ENCODE data around the gene DNAH6.

DNAH6 gene

DNA sequence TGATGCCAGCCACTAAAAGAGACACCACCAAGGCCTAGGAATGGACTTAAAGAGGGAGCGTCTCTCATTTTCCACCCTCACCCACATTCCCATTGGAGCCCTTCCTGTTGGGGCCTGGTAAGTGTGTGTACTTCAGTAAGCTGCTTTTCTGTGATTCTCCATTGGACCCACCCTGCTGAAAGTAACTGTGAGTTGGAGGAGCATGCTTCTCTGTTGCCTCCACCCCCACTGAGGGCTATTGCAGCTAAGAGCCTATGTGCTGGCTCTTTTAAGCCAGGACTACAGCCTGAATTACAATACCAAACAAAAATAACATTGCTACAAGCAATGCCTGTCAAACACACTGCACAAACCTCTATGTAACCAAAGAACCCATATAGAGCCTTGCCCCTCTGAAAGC, 283.5 kb downstream of the DNAH6 start:
- Histone ChIP-seq H3F3A (ENCODE audit: insufficient read depth) (no peaks in the 10 kb centered on the region), H3K9ac (ENCODE audit: low read length) (no peak overlapping the region), H3K9me3 (ENCODE audit: insufficient read depth, low read length) (no peaks in the 10 kb centered on the region), H3K4me3 (ENCODE audit: insufficient read depth, low read length, poor library complexity, severe bottlenecking) (no peak overlapping the region), H3K27ac (ENCODE audit: low read depth, low read length) (no peak overlapping the region), H3K79me2 (ENCODE audit: insufficient read depth, low read length) (no peaks in the 10 kb centered on the region), H3K36me3 (ENCODE audit: low read length) (no peaks in the 10 kb centered on the region), H4K20me1 (ENCODE audit: low read depth, low read length) (no peaks in the 10 kb centered on the region), H3K4me2 (ENCODE audit: low read depth, low read length, poor library complexity, severe bottlenecking) (no peak overlapping the region), H2AFZ (ENCODE audit: low read depth, low read length, severe bottlenecking) (no peak overlapping the region), H3K9me2 (replicated peaks; ENCODE audit: insufficient read depth, low read length) (no peaks in the 10 kb centered on the region), H3K27me3 (ENCODE audit: low read length) (no peaks in the 10 kb centered on the region)
- TF ChIP-seq, protein P1, sequence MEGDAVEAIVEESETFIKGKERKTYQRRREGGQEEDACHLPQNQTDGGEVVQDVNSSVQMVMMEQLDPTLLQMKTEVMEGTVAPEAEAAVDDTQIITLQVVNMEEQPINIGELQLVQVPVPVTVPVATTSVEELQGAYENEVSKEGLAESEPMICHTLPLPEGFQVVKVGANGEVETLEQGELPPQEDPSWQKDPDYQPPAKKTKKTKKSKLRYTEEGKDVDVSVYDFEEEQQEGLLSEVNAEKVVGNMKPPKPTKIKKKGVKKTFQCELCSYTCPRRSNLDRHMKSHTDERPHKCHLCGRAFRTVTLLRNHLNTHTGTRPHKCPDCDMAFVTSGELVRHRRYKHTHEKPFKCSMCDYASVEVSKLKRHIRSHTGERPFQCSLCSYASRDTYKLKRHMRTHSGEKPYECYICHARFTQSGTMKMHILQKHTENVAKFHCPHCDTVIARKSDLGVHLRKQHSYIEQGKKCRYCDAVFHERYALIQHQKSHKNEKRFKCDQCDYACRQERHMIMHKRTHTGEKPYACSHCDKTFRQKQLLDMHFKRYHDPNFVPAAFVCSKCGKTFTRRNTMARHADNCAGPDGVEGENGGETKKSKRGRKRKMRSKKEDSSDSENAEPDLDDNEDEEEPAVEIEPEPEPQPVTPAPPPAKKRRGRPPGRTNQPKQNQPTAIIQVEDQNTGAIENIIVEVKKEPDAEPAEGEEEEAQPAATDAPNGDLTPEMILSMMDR (IDR thresholded peaks at IDR 0.05; ENCODE audit: insufficient read depth, low read length, poor library complexity, severe bottlenecking), result no peak
- TF ChIP-seq EZH2phosphoT487 (conservative IDR thresholded peaks at IDR 0.05; ENCODE audit: low read length), result no peak

DNA sequence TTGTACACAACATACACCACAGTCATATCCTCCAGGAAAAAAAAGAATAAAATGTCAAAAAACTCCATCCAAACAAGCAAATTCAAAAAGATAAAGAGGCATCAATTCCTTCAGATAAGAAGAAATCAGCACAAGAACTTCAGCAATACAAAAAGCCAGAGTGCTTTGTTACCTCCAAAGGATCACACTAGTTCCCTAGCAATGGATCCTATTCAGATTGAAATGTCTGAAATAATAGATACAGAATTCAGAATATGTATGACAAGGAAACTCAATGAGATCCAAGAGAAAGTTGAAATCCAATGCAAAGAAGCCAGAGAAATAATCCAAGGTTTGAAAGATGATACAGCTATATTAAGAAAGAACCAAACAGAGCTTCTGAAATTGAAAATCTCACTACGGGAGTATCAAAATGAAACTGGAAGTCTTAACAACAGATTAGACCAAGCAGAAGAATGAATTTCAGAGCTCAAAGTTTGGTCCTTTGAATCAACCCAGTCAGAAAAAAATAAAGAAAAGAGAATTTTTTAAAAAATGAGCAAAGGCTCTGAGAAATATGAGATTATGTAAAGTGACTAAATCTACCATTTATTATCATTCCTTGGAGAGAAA, 284.0 kb downstream of the DNAH6 start:
- Histone ChIP-seq H3K36me3 (ENCODE audit: low read length) (no peaks in the 10 kb centered on the region), H3K79me2 (ENCODE audit: insufficient read depth, low read length) (no peaks in the 10 kb centered on the region), H4K20me1 (ENCODE audit: low read depth, low read length) (no peaks in the 10 kb centered on the region), H3F3A (ENCODE audit: insufficient read depth) (no peaks in the 10 kb centered on the region), H3K9me3 (ENCODE audit: insufficient read depth, low read length) (no peaks in the 10 kb centered on the region), H2AFZ (ENCODE audit: low read depth, low read length, severe bottlenecking) (no peak overlapping the region), H3K9me2 (replicated peaks; ENCODE audit: insufficient read depth, low read length) (no peaks in the 10 kb centered on the region), H3K27me3 (ENCODE audit: low read length) (no peaks in the 10 kb centered on the region), H3K27ac (ENCODE audit: low read depth, low read length) (no peak overlapping the region), H3K9ac (ENCODE audit: low read length) (no peak overlapping the region), H3K4me2 (ENCODE audit: low read depth, low read length, poor library complexity, severe bottlenecking) (no peak overlapping the region), H3K4me3 (ENCODE audit: insufficient read depth, low read length, poor library complexity, severe bottlenecking) (no peak overlapping the region)
- no peak for TF ChIP-seq EZH2phosphoT487 (conservative IDR thresholded peaks at IDR 0.05; ENCODE audit: low read length)
- TF ChIP-seq, protein P1 (IDR thresholded peaks at IDR 0.05; ENCODE audit: insufficient read depth, low read length, poor library complexity, severe bottlenecking), result no peak

DNA sequence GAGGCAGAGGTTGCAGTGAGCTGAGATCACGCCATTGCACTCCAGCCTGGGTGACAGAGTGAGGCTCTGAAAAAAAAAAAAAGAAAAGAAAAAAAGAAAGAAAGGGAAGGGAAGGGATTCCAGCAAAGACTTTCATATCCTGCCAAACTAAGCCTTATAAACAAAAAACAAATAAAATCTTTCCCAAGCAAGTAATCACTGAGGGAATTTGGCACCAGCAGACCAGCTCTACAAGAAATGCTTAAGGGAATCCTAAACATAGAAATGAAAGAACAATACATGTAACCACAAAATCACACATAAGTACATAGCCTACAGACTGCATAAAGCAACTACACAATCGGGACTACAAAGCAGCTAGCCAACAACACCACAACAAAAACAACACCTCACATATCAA, 285.5 kb downstream of the DNAH6 start:
- H3K9ac ChIP-seq (ENCODE audit: low read length), result no peak overlapping the region
- H3K79me2 ChIP-seq (ENCODE audit: insufficient read depth, low read length), result no peaks in the 10 kb centered on the region
- H3K9me3 ChIP-seq (ENCODE audit: insufficient read depth, low read length), result no peaks in the 10 kb centered on the region
- H3F3A ChIP-seq (ENCODE audit: insufficient read depth), result no peaks in the 10 kb centered on the region
- no peak overlapping the region for H3K4me3 ChIP-seq (ENCODE audit: insufficient read depth, low read length, poor library complexity, severe bottlenecking)
- no peaks in the 10 kb centered on the region for H3K36me3 ChIP-seq (ENCODE audit: low read length)
- no peak overlapping the region for H3K27ac ChIP-seq (ENCODE audit: low read depth, low read length)
- TF ChIP-seq, protein P1 (IDR thresholded peaks at IDR 0.05; ENCODE audit: insufficient read depth, low read length, poor library complexity, severe bottlenecking), result no peak
- no peak for TF ChIP-seq EZH2phosphoT487 (conservative IDR thresholded peaks at IDR 0.05; ENCODE audit: low read length)
- H3K4me2 ChIP-seq (ENCODE audit: low read depth, low read length, poor library complexity, severe bottlenecking), result no peak overlapping the region
- H4K20me1 ChIP-seq (ENCODE audit: low read depth, low read length), result no peaks in the 10 kb centered on the region
- no peaks in the 10 kb centered on the region for H3K9me2 ChIP-seq (replicated peaks; ENCODE audit: insufficient read depth, low read length)
- no peaks in the 10 kb centered on the region for H3K27me3 ChIP-seq (ENCODE audit: low read length)
- H2AFZ ChIP-seq (ENCODE audit: low read depth, low read length, severe bottlenecking), result no peak overlapping the region
